Measurements from ENCODE around the gene AKAP7. TPM values are rescaled to one million over a fixed set of nuclear protein-coding genes. Genes with fewer than 3 reads are reported as not detected.

Gene AKAP7
- total RNA-seq, 1 donor = 4.7 TPM

GRCh38 chr6:131132360-131132759 is 2.9 kb upstream of the AKAP7 start:
- no peak overlapping the region for H3K4me3 ChIP-seq (ENCODE audit: low read depth, low read length)
- no peak for TF ChIP-seq CTCF (IDR thresholded peaks at IDR 0.05; ENCODE audit: insufficient read depth, low read depth, low read length)
- DNase-seq (ENCODE audit: low read depth) = no peak

- no peak for TF ChIP-seq CTCF (IDR thresholded peaks at IDR 0.05; ENCODE audit: insufficient read depth, low read depth, low read length)
- DNase-seq (ENCODE audit: low read depth) = no peak
- H3K4me3 ChIP-seq (ENCODE audit: low read depth, low read length) = peak overlapping the region; percentile 73
Observed at GRCh38 chr6:131134220-131134979, 867 bp upstream of the AKAP7 start.

GRCh38 chr6:131134980-131135243 is 355 bp upstream of the AKAP7 start:
- H3K4me3 ChIP-seq (ENCODE audit: low read depth, low read length) = peak overlapping the region; percentile 73
- no peak for DNase-seq (ENCODE audit: low read depth)
- TF ChIP-seq CTCF (IDR thresholded peaks at IDR 0.05; ENCODE audit: insufficient read depth, low read depth, low read length) = no peak

- peak; percentile 49 for DNase-seq (ENCODE audit: low read depth)
- peak overlapping the region; percentile 73 for H3K4me3 ChIP-seq (ENCODE audit: low read depth, low read length)
- no peak for TF ChIP-seq CTCF (IDR thresholded peaks at IDR 0.05; ENCODE audit: insufficient read depth, low read depth, low read length)
Observed at GRCh38 chr6:131136021-131136786, 937 bp downstream of the AKAP7 start.

- TF ChIP-seq CTCF (IDR thresholded peaks at IDR 0.05; ENCODE audit: insufficient read depth, low read depth, low read length) = no peak
- no peak for DNase-seq (ENCODE audit: low read depth)
- no peak overlapping the region for H3K4me3 ChIP-seq (ENCODE audit: low read depth, low read length)
Observed at GRCh38 chr6:131139599-131139998, 4.3 kb downstream of the AKAP7 start.

- no peak overlapping the region for H3K4me3 ChIP-seq (ENCODE audit: low read depth, low read length)
- DNase-seq (ENCODE audit: low read depth) = no peak
- no peak for TF ChIP-seq CTCF (IDR thresholded peaks at IDR 0.05; ENCODE audit: insufficient read depth, low read depth, low read length)
Observed at GRCh38 chr6:131143319-131143718, 8.1 kb downstream of the AKAP7 start.
